HG02571 (cell line): ENCODE measurements around the gene TCN1.
A peak's percentile ranks its signal among the peaks of the same experiment; 100 is the strongest.
"Not testable (repeated sequence)": the region's sequence is repeated elsewhere in the genome, so short reads cannot be mapped to it uniquely, and the experiment has no call there.

Source experiments
- ATAC-seq: cut with Tn5 transposase; IDR thresholded peaks from one replicate; pipeline ENCODE4 v1.9.1; 2021; ENCODE audit warnings: mild to moderate bottlenecking, moderate library complexity; ENCODE audit not compliant: unreplicated experiment

TCN1 gene

DNA sequence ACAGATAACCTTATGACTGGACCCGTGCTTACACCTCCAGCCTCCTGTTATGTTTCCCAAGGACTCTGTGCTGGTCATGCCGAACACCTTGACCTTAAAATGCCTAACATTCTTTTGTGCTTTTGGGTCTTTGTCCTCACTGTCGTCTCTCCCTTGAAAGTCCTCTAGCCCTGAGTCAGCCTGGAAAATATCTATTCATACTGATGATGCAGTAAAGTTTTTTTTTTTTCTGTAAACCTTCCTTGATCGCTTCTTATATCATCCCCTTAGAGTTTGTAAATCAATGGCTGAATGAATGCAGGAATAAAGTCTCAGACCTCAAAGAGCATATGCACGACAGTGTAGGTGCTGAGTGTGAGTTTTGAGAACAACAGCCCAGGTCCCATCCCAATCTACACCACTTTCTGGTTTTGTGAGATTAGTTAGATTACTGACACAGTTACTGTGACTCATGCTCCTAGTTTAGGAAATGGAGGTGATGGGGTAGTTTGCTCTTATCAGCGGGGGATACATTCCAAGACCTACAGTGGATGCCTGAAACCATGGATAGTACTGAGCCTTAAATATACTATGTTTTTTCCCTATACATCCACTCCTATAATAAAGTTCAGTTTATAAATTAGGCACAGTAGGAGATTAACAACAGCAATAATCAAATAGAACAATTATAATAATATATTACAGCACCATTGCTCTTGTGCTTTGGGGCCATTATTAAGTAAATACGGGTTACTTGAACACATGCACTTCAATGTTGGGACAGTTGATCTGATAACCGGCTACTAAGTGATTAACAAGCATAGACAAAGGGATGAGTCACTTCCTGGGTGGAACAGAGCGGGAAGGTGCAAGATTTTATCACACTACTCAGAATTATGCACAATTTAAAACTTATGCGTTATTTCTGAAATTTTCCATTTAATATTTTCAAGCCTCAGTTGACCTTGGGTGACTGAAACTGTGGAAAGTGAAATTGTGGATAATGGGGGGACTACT, 8.6 kb downstream of the TCN1 start:
- ATAC-seq, result no peak

DNA sequence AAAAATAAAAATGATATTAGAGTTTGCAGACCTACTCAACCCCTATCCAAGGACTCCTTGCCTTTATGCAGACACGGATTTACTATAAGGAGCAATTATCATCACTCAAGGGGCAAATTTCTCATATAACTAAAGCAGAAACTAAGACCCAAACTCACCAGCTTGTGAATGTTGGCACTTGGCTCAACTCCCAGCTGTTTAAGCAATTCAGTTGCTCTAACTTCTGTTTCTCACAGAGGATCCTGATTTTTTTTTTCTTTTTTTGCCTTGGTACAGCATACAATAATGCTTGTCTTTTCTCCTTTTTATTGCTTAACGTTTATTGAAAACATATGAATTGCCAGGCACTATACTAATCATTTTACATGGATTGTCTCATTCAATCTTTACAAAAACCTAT, 11.4 kb downstream of the TCN1 start:
- no peak for ATAC-seq

DNA sequence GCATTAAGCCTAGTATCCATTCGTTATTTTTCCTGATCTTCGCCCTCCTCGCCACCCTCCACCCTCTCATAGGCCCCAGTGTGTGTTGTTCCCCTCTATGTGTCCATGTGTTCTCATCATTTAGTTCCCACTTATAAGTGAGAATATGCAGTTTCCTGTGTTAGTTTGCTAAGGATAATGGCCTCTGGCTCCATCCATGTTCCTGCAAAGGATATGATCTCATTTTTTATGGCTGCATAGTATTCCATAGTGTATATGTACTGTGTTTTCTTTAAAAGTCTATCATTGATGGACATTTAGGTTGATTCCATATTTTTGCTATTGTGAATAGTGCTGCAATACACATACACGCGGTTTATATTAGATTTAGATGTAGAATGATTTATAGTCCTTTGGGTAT, 14.9 kb downstream of the TCN1 start:
- ATAC-seq, result not testable (repeated sequence)

DNA sequence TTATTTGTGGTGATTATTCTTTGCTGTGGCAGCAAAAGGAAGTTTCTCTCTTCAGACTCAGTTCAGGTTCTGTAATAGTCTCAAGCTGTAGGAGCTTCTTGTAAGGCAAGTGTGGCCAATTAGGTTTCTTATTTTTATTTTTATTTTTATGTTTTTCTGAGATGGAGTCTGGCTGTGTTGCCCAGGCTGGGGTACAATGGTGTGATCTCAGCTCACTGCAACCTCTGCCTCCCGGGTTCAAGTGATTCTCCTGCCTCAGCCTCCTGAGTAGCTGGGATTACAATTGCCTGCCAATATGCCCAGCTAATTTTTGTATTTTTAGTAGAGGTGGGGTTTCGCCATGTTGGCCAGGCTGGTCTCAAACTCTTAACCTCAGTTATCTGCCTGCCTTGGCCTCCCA, 16.7 kb downstream of the TCN1 start:
- ATAC-seq, result not testable (repeated sequence)

DNA sequence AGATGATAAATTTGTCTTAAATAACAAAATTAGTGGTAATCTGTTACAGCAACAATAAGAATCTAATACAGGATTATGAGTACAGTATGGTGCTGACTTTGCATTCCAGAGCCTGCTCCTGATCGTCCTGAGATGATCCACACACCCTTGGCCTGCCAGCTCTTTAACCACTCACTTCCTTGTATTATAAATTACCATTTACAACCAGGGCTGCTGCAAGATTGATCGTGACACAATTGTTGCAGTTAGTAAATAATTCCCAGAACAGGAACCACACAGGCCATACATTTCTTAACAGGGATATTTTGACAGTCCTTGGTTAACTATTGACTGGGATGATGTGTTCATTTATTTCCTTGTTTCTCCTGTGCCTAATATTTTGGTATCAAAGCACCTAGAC, 17.2 kb downstream of the TCN1 start:
- no peak for ATAC-seq

DNA sequence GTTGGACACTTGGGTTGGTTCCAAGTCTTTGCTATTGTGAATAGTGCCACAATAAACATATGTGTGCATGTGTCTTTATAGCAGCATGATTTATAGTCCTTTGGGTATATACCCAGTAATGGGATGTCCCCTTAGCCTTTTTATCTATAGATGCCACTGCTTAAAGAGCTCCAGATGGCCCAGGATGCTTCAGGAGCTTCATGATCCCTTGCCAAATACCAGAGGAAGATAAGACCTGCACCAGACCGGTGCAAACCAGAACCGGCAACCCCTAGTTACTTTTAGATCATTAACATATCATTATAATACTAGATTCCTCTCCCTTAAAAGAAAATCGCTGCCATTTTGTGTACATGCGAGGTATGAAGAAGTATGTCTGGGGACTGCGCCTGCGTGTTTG, 17.8 kb downstream of the TCN1 start:
- ATAC-seq, result not testable (repeated sequence)

DNA sequence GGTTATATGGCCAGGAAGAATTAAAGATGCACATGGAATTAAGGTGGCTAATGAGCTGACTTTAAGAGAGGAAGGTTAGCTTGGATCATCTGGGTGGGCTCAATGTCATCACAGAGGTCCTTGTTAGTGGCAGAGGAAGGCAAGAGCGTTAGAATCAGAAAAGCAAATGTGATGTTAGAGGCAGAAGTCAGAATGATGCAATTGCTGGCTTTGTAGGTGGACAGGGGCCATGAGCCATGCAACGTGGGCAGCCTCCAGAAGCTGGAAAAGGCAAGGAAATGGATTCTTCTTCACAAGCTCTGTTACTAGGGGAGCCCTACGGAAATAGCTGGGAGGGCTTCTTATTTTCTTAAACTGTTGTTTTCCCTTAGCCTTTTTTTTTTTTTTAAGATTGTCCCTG, 18.7 kb downstream of the TCN1 start:
- no peak for ATAC-seq

DNA sequence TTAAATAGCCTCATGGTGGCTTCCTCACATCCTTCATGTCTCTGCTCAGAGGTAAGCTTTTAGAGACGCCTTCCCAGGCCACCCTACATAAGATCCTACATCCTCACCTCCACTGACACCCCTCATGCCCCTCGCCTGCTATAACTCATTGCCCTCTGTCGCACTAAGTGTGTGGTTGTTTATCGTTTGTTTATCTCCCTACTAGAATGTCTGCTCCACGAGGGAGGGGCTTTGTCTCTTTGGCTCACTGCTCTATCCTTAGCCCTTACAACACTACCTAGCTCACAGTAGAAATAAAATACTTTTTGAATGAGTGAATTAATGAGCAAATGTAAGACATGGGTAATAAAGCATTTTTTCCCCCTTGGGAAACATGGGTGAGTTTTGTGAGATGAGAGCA, 19.7 kb downstream of the TCN1 start:
- no peak for ATAC-seq

DNA sequence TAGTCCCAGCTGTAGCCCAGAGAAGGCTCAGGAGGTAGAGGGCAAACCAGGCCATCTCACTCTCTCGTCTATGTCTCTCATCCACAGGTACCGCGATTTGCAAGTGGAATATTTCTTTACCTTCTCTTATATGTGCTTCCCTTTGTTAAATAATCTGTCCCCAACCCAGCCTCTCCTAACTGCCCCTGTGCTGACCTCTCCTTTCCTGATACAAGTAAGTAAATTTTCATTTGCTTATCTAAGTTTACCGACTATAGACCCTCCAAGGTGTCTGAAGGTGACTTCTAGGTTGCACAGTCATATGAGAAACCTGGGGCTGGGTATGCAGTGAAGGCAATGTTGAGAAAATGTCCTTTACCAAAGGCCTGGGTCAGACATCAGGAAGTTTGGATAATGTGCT, 20.9 kb downstream of the TCN1 start, which contains the start of gene CBLIF:
Gene CBLIF (minus strand): TSS at position 101 of the 400 bp plus-strand sequence. CDS start 46 bp downstream, at position 55.
- ATAC-seq, result no peak

DNA sequence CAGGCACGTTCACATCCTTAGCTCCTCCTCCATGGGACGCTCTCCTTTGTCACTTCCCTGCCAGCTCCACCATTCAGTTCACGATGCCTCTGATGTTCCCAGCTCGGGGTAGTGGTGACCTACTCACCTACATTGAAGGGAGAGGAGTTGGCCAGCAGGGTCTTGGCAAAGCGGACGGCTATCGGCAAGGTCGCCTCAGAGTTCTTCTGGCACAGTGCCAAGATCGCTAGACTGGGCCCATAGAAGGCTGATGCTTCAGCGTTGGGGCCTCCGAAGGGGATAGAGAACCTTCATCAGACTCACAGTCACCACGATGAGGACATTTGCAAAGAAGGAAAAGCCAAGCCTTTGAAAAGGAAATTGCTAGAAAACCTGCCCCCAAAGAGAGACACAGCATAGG, 24.0 kb downstream of the TCN1 start:
- no peak for ATAC-seq

DNA sequence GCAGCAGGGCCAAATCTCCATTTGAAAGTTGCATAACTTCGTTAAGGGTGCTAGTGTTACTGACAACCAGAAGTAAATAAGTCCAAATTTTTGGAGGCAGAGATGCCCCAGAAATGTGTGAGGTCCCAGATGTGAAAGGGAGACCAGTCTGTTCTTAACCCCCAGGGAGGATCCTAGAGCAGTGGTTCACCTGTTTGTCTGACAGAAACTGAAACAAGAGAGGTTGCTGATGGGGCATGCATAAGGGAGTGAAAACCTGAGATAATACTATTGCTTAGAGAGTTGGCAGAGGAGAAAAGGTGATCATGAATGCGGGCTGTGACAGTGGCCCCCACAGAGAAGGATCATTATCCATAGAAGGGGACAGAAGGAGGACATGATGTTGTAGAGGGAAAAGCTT, 24.8 kb downstream of the TCN1 start:
- ATAC-seq, result no peak

DNA sequence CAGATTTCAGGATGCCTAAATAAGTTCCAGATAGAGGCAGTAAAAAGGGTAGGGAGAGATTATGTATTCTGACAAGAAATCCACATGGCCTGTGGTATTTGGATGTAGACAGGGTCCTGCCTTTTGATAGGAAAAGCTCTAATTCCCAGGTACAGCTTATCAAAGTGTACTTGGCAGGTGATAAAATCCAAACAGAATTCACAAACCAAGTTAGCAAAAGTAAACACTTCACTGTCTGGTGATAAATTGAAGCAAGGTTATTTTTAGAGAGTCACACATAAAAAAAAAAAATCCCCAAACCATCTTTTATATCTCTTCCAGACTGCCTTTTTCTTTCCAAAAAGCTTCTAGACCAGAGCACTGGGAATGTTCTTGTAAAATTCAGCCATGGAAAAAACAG, 26.7 kb downstream of the TCN1 start:
- ATAC-seq, result no peak

DNA sequence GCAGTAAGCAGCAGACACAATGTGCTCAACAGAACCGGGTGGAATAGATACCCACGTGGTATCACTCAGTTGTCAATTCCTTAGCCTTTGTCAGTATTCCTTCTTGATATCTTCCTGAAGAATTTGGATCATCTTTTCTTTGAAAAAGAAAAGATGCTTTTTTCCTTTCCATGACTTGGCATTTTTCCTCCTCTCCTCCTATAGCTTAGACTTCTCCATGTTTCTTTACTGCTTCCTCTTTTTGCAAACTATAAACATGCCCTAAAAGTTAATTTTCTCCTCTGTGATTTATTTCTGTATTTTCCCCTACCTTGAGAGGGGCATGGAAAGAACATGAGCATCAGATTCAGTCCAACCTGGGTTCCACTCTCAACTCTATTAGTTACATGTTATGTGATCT, 32.7 kb downstream of the TCN1 start:
- ATAC-seq, result no peak

DNA sequence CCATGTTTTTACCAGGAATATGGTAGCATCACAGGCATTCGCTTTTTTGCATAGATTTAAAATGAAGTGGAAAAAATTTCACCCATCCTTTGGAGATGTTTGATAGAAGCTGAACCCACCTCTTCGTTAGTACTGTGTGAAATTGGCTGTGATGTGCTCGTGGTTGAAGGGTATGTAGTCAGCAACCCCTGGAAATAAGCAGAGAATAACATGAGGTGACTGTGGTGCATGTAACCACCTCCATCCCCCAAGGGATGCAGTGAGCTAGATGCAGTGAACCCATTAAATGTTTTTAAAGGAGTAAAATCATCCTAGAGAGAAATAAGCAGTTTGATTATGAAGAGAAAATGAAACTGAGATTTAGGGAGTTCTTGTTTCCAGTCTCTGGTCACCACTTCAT, 36.9 kb downstream of the TCN1 start:
- ATAC-seq, result no peak

DNA sequence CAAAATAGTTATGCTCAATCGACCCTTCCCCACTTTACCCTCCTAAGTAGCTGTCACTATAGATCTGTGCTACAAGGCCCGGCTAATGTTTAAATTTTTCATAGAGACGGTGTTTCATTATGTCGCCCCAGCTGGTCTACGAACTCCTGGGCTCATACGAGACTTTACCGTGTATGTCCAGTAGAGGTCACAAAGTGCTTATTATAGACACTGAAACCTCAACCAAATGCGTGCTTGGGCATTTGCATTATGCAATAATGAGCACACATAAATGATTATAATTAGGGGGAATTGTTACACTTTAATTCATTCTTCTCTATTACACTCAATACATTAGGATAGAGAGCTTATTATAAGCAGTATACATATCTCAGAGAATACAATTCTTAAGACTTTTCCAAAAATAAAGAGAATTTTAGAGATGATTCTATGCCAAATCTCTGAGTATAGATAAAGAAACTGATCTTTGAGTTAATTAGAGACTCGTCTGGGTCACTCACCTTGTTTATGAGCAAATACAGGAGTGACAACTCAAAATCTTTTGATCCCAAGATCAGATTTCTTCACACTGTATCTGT, 43.2 kb downstream of the TCN1 start:
- ATAC-seq, result peak; percentile 88

DNA sequence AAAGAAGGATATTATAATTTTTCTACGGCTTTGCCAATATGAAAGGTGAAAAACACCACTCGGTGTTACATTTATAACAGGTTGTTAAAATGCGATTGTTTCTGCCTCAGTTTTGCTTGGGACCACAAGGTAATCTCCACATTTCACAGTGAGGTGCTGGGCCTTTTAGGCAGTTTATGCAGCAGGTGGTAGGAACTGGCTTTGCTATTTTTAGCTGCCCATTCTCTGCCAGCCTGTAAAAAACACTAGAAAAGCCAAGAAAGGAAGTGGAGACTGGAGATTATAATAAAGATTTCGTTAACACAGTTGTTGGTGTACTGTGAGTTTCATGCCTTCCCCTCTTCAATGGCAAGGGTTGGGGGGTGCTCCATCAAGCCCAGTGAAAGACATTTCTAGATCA, 47.7 kb downstream of the TCN1 start:
- no peak for ATAC-seq

DNA sequence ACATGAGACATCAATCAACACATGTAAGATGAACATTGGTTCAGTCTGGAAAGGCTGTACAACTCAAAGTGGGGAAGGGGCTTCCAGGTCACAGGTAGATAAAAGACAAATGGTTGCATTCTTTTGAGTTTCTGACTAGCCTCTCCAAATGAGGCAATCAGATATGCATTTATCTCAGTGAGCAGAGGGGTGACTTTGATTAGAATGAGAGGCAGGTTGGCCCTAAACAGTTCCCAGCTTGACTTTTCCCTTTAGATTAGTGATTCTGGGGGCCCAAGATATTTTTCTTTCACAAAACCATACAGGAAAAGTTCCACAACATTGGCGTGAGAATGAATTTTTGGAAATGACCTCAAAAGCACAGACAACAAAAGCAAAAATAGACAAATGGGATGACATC, 49.9 kb downstream of the TCN1 start:
- not testable (repeated sequence) for ATAC-seq

DNA sequence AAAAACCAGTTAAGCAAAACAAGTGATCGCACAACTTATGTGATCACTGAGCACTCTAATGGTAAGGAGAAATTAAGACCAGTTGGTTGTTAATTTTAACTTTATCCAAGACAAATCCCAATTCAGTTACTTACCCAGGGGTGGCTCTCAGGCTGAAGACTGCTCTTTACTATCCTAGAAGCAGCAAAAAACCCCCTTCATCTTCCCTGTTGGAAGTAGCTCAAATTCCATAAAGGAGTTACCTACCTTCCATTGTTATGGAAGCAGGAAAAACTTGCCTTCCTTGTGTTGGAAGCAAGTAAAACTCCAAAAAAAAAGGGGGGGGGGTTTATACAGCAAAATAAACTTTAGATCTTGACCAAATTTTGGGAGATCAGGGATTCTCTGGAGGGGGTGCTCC, 50.5 kb downstream of the TCN1 start:
- no peak for ATAC-seq

DNA sequence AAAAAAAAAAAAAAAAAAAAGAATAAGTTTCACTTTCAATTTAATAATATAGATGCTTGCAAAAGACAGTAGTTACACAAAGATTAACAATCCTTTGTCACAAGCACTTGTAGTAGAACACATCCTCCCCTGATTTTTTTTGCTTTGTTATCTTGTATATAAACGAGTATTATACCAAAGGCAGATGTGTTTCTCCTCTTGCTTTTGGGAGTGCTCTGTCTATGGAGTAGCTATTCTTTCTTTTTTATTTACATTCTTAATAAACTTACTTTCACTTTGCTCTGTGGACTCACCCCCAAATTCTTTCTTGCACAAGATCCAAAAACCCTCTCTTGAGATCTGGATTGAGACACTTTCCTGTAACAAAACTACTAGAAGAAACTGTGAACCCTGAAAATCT, 52.3 kb downstream of the TCN1 start:
- no peak for ATAC-seq

DNA sequence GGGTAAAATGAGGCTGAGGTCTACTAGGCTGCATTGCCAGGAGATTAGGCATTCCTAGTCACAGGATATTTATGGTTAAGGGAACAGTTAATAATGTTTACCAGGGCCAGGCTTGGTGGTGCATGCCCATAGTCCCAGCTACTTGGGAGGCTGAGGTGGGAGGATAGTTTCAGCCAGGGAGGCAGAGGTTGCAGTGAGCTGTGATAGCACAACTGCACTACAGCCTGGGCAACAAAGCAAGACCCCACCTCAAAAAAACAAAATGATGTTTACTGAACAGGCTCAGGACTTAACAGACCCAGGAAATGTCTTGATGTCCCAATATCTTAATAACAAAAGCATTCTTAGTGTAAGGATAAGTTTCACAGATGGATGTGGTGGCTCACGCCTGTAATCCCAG, 52.9 kb downstream of the TCN1 start:
- no peak for ATAC-seq

DNA sequence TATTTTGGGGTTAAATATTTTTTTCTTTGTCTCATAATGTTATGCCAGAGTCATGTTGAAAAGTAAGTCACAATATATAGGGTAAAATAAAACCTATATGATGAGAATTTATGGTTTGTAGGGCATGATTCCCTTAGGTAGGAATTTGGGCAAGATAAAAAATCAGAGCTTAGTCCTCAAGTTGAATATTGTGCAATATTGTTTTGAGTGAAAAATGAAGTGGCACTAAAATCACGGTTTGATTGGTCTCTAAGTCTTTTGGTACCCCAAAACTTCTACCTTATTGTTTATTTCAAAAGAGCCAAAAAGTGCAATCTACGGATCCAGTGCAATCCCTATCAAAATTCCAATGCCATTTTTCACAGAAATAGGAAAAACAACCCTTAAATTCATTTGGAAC, 54.1 kb downstream of the TCN1 start:
- no peak for ATAC-seq

DNA sequence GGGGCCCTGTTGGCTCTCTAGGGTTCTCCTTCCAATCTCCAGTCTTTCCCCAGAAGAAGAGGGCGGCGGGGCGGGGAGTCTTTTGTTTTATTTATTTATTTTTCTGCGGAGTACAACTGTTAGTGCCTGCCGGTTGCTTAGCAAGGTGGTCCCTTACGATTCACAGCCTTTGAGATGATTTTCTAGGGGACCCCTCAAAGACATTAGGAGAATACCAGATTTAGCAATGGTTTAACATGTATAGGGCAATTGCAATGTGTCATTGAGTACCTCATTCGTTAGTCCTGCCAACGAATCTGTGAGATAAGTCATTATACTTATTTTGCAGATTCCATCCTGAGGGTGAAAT, 55.4 kb downstream of the TCN1 start:
- no peak for ATAC-seq
